ENCODE measurements around the gene APOB.

- TF ChIP-seq CTCF (IDR thresholded peaks at IDR 0.05) (no peak), POLR2A (IDR thresholded peaks at IDR 0.05) (no peak)
Measured at GRCh38 chr2:21005700-21006422, 38.0 kb downstream of the APOB start.

Measured in Peyer's patch (tissue), 4 donors.